NCI-H2107 treated with DMSO at 0.1 percent for 48 hours (cell line): ENCODE data around the gene PASK.

ENCODE experiments used
- DNase-seq: peaks from one replicate; lab custom pipeline; 2025; ENCODE audit not compliant: unreplicated experiment; lab: John Stamatoyannopoulos, UW

The PASK gene

DNA sequence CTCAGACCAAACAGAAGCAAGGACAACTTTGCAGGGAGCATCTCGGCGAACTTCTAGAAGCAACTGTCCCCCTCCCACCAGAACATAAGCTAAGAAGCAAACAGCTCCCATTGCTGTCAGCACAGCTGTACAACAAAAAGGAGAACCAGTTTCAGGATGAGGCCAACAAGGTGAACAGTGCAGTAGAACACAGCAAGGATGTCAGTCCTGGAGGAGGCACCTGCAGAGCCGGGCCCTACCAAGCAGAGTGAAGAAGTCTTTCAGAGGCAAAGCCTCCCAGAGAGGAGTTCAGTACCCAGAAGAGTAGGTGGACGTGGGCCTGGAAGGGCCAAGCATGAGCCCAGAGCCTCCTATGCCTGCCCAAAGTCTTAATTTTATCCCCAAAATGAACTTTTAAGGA, 1.0 kb downstream of the PASK start:
- DNase-seq = no peak

DNA sequence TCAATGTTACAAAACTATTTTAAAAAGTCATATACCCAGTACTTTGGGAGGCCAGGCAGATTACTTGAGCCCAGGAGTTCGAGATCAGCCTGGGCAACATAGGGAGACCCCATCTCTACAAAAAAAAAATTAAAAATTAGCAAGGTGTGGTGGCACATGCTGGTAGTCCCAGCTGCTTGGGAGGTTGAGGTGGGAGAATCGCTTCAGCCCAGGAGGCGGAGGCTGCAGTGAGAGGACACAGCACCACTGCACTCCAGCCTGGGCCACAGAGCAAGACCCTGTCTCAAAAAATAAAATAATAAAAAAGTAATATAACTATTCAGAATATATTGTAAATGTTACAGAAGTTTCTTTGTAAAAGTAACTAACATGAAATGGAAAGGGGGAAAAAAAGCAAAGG, 1.9 kb downstream of the PASK start:
- DNase-seq = no peak

DNA sequence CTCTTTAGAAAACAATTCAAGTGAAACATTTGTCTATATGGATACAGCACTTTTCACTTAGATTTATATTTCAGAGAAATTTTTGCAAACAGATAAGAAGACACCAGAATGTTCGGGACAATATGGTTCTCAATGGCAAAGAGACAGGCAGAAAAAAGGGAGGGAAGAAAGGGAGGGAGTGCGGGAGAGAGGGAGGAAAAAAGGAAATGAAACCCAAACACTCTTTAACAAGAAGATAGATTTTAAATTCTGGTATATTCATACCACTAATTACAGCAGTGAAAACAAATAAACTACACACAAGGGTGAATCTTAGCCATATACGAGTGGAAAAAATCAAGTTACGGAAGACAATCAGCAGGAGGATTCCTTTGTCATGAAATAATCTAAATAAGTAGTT, 3.0 kb downstream of the PASK start:
- DNase-seq = no peak

DNA sequence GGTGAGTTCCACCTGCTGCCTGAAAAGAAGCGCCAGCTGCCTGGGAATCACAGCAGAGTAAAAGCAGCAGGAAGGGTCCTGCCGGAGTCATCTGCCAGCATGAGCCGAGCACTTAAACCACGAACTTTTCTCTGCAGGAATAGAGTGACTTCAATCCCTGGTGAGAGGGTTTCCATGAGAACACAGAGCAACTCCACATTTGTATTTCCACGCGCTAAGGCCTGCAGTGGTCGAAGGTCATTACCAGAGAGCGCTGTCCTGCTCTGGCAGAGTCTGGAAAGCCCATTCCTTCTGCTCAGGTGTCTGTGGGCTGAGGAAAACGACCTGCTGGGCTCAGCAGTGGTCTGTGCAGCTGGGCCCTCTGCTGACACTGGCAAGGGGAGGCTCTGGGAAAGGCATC, 6.7 kb downstream of the PASK start:
- DNase-seq = no peak

DNA sequence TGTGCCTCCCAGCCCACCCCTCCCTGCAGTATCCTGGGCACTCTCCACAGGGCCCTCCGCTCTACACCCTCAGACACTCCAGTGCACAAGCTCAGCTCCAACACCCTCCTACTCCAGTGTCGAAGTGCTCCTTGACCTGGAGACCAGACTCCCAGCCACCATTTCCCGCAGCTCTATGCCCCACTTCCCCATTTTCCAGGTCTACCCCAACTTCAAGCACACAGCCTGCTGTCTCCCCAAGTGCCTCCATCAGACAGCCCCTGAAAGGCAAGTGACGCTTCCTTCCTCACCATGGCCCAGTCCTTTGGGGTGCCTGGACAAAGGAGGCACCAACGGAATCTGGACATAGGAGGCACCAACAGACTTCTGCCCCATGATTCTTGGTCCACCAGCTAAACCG, 7.2 kb downstream of the PASK start:
- no peak for DNase-seq

DNA sequence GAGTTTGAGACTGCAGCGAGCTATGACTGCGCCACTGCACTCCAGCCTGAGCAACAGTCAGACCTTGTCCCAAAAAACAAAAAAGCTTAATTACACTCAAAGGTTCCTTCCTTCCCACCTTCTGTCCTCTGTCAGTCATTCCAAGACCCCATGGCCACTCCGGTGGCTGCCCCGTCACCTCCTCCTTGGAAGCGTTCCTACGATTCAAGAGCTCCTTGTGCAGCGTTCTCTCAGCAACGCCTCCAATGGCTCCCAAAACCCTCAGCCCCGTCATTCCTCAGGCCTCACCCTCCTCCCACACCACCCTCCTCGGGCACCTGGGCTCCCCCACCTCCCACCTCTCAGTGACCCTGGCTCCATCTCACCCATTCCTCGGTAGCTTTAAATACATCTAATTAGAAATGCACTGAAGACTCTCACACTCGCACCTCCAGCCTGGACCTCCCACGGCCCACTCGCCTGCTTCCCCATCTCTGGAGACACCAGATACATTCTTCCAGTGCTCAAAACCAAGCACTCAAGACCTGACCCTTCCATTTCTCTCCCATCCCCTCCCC, 8.0 kb downstream of the PASK start:
- no peak for DNase-seq

DNA sequence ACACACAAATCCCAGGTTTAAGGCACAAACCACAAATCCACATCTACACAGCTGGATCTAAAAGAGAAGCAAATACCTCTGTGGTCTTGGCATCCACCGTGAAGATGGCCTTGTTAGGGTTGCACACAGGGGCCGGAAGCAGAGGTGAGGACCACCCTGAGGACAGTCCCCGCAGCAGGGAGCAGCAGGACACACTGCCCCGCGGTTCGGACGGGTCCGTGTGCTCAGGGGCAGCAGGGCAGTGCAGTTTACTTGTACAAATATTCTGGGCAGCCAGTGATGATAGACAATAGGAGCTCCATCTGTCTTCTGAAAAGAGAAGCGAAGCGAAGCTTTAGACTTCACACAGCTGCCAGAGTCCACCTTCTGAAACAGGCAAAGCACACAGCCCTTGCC, 8.8 kb downstream of the PASK start:
- DNase-seq = no peak

DNA sequence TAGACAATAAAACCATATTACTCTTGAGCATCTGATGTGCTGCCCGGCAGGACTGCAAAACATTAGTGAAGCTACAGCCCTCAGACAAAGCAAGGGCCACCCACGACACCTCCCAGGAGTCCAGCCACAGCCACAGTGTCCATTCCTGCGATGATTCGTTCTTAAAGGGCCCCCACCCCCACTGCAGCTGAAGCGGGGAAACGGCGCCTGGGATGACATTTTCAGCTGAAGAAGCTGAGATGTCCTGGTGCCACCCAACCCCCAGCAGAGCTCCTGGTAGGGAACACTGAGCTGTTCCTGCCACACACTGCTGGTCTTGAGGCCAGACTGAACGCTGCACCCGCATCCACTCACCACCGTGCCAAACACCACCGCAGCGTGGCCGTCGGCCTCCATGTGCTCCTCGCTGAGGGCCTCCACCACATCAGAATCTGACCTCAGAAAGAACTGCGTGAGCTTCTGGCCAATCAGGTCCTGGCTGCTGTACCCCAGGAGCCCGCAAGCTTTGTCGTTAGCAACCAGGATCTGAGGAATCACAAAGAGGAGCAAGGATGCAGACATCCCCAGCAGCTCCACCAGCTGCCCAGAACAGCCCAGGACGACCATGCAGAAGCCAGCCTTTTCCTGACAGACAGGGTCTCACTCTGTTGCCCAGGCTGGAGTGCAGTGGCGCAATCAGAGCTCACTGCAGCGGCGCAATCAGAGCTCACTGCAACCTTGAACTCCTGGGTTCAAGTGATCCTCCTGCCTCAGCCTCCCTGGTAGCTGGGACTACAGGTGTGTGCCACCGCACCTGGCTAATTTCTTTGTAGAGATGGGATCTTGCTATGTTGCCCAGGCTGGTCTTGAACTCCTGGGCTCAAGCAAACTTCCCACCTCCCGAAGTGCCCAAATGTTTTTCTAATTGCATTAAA, 9.5 kb downstream of the PASK start:
- no peak for DNase-seq

DNA sequence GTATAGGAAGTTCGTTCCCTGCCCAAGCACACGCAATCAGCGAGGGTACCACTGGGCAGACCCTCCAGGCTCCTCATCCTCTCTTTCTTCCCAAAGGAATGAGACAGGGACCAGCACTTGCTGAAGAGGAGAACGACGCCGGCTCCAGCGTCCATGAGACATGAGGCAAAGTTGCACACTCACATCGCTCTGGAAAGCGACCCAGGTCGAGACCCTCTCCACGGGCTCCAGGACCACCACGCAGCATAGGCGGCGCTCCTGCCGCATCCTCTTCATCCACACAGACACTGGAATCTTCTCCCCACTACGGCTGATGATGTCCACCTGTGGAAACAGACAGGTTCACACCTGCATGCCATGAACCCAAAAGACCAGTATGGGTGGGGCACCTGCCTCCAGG, 10.8 kb downstream of the PASK start:
- no peak for DNase-seq

DNA sequence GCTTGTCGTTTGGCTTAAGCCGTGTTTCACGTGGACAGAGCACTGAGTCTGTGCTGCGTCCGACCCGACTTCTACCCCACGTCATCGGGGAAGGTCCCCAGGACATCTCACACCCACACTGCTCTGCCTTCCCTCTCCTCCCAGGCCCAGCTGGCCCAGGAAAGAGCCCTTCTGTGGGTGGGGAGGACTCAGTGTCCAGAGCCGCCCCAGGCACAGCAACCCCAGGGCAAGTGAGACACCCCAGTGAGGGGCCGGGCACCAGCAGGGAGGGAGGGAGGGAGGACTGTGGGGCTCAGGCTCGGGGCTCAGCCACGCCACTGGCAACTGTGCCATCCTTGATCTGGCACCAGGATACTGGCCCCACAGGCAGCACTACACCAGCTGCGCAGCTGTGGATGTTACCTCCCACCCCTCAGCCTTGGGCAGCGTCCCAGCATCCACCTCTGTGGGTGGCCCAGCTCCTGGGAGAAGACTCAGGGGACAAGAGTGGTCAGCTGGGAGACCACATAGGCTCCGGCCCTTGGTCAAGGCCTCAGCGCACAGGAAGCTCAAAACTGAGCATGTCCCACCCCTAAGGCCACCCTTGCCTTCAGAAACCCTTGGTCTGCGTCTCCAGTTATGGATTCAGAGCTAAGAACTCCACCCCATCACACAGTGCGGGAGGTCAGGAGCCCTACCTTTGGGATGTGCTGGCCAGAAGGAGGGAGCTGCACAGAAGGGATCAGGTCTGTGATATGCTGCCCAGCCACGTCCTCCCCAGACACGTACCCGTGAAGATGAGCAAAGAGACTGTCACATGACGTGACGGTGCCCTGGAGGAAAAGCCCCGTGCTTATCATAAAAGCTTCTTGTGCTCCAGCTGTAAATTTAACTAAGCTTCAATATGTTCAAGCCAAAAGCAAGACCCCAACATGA, 11.7 kb downstream of the PASK start:
- no peak for DNase-seq

DNA sequence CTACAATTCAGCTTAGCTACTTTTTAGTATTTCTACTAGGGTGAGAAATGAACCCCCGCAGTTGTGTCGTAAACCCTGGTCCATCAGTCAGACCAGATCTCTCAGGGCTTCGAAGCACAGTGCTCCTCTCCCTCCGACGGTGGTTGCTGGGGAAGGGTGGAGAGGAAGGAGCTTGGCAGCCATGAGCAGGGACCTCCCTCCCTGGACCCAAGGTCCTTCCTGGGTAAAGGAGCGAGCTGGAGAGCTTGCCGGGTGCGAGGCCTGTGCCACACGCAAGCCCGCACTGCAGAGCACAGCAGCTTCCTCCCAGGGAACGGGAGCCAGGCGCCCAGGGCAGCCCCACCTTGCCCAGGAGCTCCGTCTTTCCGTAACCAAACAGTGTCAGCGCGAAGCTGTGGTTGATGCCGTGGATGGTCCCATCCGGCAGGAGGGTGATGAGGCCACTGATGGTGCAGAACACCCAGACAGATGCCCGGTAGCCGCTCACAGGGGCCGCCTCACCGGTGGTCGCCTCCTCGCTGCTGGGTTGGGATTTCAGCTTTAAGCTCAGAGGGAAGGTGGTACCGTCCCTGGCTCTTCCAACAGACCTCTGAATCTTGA, 12.5 kb downstream of the PASK start:
- DNase-seq = no peak

DNA sequence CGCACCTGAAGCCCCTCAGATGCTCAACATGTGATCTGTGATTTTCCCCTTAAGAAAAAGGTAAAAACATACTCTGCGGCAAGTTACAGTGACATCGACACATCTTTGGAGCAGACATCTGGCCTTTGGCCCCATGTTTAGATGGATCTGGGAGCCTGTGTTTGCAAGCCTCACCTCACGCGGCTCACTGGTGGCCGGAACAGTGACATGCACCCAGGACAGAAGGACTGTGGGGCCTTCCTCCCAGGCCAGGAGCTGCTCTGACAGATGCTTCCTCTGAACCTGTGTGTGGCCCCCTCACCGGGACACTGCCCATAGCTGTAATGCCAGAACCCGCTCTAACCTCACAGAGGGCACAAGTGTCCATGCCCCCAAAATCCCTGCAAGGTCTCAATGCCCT, 13.1 kb downstream of the PASK start:
- DNase-seq = no peak

DNA sequence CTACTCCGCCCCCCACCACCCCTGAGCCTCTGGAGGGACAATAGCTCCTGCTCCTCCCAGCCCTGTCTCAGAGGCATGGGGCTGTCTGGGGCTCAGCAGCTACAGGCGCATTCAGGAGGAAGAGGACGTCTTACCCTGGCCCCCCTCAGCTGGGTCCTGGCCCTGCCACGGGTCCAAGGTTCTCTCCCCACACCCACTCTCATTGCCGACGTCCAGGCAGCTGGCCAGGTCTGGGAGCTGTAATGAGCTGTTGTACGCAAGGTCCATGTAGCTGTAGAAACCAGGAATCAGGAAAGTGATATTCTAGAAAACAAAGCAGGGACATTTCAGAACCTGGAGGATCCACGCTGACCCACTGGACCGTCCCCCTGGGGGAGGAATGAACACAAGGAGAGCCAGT, 13.5 kb downstream of the PASK start:
- DNase-seq = no peak

DNA sequence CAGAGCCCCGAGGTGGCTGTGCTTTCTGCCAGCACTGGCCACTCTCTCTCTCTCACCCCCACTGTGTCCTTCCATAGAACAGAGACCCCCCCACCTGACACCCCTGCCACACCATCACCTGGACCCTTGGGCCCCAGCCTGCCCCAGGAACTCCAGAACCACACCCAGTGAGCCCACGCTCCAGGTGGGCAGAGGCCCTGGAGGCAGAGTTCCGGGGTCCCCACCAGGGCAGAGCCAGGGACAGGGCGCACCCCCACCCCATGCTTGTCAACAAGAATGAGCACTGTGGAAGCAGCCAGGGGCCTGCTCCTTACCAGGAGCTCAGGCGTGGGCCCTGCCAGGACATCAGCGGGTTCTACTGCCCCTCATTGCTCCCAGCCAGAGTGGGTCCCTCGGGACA, 14.6 kb downstream of the PASK start:
- no peak for DNase-seq

DNA sequence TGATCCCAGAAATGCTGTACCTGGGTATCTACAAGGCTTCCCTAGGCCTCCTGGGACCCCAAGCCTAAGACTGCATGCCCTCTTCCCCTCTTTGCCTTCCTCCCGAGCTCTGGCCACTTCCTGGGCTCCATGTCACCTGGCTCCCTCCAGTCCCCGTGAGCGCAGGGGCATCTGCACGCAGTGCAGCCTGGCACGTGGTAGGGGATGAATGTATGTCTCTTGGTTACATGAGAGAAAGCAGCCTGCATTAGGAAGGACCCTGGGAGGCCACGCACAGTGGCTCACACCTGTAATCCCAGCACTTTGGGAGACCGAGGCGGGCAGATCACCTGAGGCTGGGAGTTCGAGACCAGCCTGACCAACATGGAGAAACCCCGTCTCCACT, 15.8 kb downstream of the PASK start:
- no peak for DNase-seq

DNA sequence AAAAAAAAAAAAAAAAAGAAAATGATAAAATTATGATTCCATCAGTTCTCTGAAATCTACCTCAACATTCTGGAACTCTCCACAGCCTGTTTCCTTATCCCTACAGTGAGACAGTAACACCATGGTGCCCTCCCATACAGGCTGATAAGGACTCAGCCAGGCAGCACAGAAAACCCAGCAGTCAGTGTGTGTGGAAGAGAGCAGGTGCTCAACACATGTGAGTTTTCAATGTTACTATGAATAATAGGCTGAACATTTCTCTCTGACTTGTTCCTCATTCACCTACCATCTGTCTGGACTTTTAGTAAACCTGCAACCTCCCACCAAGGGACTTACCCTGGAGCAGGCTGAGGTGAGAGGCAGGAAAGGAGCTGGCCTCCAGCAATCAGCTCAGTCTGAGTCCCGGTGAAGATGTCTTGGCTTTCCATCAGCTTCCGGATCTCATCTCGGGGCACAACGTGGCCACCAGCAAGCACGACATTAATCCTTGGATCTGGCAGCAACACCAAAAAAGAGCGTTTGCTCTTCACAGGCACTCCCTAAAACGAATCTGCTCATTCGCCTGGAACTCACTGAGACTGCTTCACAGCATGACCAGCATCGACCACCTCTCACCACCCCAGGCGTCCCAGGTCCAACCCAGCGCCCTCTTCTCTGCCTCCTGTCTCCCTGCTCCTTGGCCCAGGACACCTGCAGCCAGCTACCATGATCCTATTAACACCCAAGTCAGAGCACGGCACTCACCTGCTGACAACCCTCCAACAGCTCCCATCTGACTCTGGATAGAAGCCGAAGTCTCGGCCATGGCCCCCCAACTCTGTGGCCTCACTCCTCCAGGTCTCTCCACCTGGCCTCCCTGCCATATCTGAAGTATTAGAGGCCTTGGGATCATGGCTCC, 16.5 kb downstream of the PASK start:
- no peak for DNase-seq

DNA sequence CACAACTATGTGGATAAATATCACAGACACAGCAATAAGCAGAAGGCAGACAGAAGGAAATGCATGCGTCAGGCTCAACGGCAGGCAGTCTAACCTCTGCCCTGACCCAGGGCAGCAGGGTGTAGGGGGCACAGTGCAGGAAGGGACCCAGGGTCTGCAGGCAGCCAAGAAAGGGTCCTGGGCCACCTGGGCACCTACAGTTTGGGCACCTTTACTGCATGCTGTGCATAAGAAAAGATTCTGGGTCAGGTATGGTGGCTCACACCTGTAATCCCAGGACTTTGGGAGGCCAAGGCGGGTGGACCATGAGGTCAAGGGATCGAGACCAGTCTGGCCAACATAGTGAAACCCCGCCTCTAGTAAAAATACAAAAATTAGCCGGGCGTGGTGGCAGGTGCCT, 17.7 kb downstream of the PASK start:
- no peak for DNase-seq

DNA sequence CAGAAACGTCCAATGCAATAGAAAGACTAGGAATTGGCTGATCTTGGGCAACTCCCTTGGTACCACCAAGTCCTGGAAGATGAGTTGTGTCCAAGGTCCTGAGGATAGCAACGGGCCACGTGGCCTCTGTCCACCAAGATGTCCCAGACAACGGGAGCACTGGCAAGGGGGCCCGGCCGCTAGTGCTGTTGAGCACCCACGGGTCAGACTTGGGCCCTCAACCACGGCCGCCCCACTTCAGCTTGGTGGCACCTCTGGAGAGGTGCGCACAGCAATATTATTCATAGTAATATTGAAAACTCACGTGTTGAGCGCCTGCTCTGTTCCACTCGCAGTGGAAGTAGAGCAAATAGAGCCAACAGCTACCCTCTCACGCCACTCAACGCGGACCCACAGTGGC, 19.0 kb downstream of the PASK start:
- DNase-seq = no peak

DNA sequence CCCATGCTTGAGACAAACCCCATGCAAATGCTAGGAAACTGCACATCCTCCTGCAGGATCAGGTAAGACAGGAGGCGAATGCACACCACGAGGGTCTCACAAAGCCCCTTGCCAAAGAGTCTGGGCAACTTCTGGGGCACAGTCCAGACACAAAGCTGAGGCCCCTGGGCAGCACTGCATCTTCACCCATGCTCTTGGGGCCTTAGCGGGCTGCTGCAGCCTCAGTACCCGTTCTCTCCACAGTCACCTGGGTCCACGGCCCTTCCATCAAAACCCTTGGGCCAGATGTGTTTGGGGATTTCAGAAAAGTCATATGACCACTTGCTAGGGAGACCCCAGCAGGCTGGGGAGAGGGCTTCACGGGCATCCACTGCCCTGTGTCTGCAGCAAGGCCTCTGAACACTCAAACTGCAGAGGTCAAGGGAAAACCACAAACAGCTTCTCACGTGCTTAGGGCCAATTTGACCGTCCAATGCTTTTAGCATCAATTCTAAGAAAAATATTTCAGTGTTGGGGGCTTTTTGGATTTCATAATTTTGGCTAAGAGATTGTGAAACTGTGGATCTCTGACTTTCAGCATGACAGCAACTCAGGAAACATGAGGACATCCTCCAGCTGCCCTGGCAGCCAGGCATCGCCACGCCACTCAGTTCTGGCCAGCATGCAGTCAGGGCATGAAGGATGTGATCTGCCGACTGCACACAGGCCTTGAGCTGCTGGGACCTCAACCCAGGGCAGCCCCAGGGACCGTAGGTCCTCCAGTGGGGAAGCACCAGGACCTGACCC, 20.0 kb downstream of the PASK start:
- no peak for DNase-seq

DNA sequence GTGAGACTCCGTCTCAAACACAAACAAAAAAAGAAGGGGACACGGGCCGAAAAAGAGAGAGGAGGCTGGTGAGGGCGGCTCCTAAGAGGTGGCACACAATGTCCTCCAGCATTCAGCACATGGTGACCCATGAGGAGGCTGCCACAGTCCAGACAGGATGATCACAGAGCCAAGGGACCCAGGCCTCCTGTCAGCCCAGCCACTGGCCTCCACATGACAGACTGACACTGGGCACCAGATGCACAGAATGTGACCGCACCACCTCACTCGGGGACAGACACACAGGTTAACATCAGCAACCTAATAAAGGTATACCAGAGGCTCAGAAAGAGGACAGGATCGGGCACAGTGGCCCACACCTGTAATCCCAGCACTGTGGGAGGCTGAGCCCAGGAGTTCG, 21.0 kb downstream of the PASK start:
- DNase-seq = no peak
